CD8-positive, alpha-beta memory T cell (primary cell): ENCODE results near the gene IGIP. TPM values are rescaled to one million over a fixed set of nuclear protein-coding genes. Genes with fewer than 3 reads are reported as not detected.

Experiments
- CTCF ChIA-PET: fragments of 350-600 bp; sonication (Branson Sonifier 250); formaldehyde crosslinking; loops from one replicate; lab custom pipeline; 2021; ENCODE audit warnings: antibody characterized with exemption; lab: Charles Lee
- POLR2A ChIA-PET: fragments of 350-600 bp; sonication (Branson Sonifier 250); formaldehyde crosslinking; loops from one replicate; lab custom pipeline; 2021; ENCODE audit warnings: antibody characterized with exemption; lab: Charles Lee
- DNase-seq, 5 donors: peaks; one replicate each; pipeline versions ENCODE4 v3.0.0 to v3.0.0-alpha.2; 2020 to 2022; ENCODE audit warnings: mixed read lengths in 1 of 5
- H3K27ac ChIP-seq: one replicate; pipeline ENCODE4 v1.7.0; 2013; ENCODE audit warnings: low read depth, mild to moderate bottlenecking, low read length, moderate library complexity
- H3K27me3 ChIP-seq: 2 replicates; pipeline ENCODE4 v1.7.0; 2013; ENCODE audit warnings: low read length, mild to moderate bottlenecking; ENCODE audit not compliant: insufficient read depth, poor library complexity, severe bottlenecking
- H3K36me3 ChIP-seq: 2 replicates; pipeline ENCODE4 v1.7.0; 2013; ENCODE audit warnings: mild to moderate bottlenecking, low read length, moderate library complexity; ENCODE audit not compliant: insufficient read depth
- H3K4me1 ChIP-seq: 2 replicates; pipeline ENCODE4 v1.7.0; 2013; ENCODE audit warnings: mild to moderate bottlenecking, low read length, moderate library complexity; ENCODE audit not compliant: insufficient read depth
- H3K4me3 ChIP-seq: 2 replicates; pipeline ENCODE4 v1.7.0; 2013; ENCODE audit warnings: mild to moderate bottlenecking, low read length
- H3K9me3 ChIP-seq: 2 replicates; pipeline ENCODE4 v1.7.0; 2013; ENCODE audit warnings: mild to moderate bottlenecking, low read length
- H3K27ac Mint-ChIP-seq, 8 donors: one replicate each; pipeline ENCODE4 v1.8.0; 2020 to 2021; ENCODE audit warnings: mixed read lengths in 8 of 8, mild to moderate bottlenecking in 6 of 8, inconsistent platforms in 3 of 8, moderate library complexity in 3 of 8
- H3K27me3 Mint-ChIP-seq, 2 donors: one replicate each; pipeline ENCODE4 v1.8.0; 2020 to 2021; ENCODE audit warnings: mixed read lengths in 2 of 2, mild to moderate bottlenecking in 1 of 2, moderate library complexity in 1 of 2
- H3K36me3 Mint-ChIP-seq, 3 donors: one replicate each; pipeline ENCODE4 v1.8.0; 2020 to 2021; ENCODE audit warnings: mixed read lengths in 3 of 3, inconsistent platforms in 1 of 3, mild to moderate bottlenecking in 1 of 3
- H3K4me1 Mint-ChIP-seq, 3 donors: one replicate each; pipeline ENCODE4 v1.8.0; 2020 to 2021; ENCODE audit warnings: mixed read lengths in 3 of 3, inconsistent platforms in 1 of 3, mild to moderate bottlenecking in 1 of 3
- H3K4me3 Mint-ChIP-seq, 7 donors: one replicate each; pipeline ENCODE4 v1.8.0; 2020 to 2021; ENCODE audit warnings: mixed read lengths in 7 of 7, mild to moderate bottlenecking in 6 of 7, moderate library complexity in 4 of 7, inconsistent platforms in 2 of 7
- H3K9me3 Mint-ChIP-seq, 5 donors: one replicate each; pipeline ENCODE4 v1.8.0; 2020 to 2022; ENCODE audit warnings: mixed read lengths in 5 of 5, mild to moderate bottlenecking in 3 of 5, moderate library complexity in 2 of 5, inconsistent platforms in 1 of 5
- polyA plus RNA-seq: library from polyadenylated mRNA; unstranded; fragments of 300-500 nt; fragmentation: Illumina TruSeq; gene quantifications from one replicate; pipeline ENCODE4 v1.2.3, GENCODE V29; 2021
- total RNA-seq, 2 experiments: library from RNA; stranded (reverse); gene quantifications; one replicate each; pipeline ENCODE4 v1.2.3, GENCODE V29; 2021

The IGIP gene
- total RNA-seq (1 to 10 TPM; 3.7 to 4.1 TPM), polyA plus RNA-seq (0.29 TPM)

GRCh38 chr5:140125637-140126036 lies at the start of gene IGIP:
Gene IGIP, plus strand, starts transcription at chr5:140125937. Its CDS starts 2,540 bp downstream, at chr5:140128477.
- POLR2A ChIA-PET, result no interaction called here

DNA sequence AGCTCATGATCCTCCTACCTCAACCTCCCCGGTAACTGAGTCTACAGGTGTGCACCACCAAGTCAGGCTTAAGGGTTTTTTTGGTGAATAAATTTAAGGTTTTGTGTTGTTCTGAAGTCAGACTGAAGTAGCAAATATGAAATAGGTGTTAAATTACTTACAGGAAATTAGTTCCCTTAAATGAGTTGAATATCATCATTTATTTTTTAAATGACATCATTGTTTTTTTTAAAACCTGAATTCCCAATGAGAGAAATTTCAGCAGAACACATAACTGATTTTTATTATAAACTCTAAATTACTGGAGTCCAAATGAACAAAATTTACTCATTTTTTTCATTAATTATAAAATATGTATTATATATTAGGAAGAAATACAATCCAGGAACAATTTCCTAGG lies 49.6 kb upstream of the IGIP start:
- Histone ChIP-seq H3K27me3 (peaks cover 4% of the 10 kb centered on the region), H3K36me3 (no peaks in the 10 kb centered on the region), H3K4me1 (no peaks in the 10 kb centered on the region), H3K9me3 (no peaks in the 10 kb centered on the region), H3K4me3 (no peak overlapping the region), H3K27ac (no peak overlapping the region)
- Mint-ChIP-seq H3K27ac (no peak overlapping the region), H3K4me1 (no peaks in the 10 kb centered on the region), H3K9me3 (no peaks in the 10 kb centered on the region), H3K4me3 (no peak overlapping the region), H3K27me3 (peaks cover 14 to 36% of the 10 kb centered on the region in 2 donors), H3K36me3 (no peaks in the 10 kb centered on the region)
- POLR2A ChIA-PET, result no interaction called here
- no peak for DNase-seq
- CTCF ChIA-PET, result interaction anchor here (5.7 to 6.9 kb wide), 2 partner anchors 68 to 80 kb away, joined by 76 to 116 read pairs; no protein-coding TSS in a partner anchor

More at GRCh38 chr5:140125637-140126036, at the start of gene IGIP:
- Mint-ChIP-seq H3K27me3 (no peaks in the 10 kb centered on the region), H3K4me1 (peaks cover 34 to 58% (median 49%) of the 10 kb centered on the region in 3 donors), H3K36me3 (no peaks in the 10 kb centered on the region), H3K27ac (no peak within 1 kb of the TSS), H3K9me3 (no peaks in the 10 kb centered on the region), H3K4me3 (no peak within 1 kb of the TSS)
- H3K27ac ChIP-seq, result no peak within 1 kb of the TSS
- H3K9me3 ChIP-seq, result no peaks in the 10 kb centered on the region
- no peak within 1 kb of the TSS for H3K4me3 ChIP-seq
- CTCF ChIA-PET, result interaction anchor here (1.5 kb wide), 1 partner anchor 19 kb away, joined by 6 read pairs; no protein-coding TSS in a partner anchor
- H3K4me1 ChIP-seq, result no peaks in the 10 kb centered on the region
- no peaks in the 10 kb centered on the region for H3K27me3 ChIP-seq
- no peaks in the 10 kb centered on the region for H3K36me3 ChIP-seq
- DNase-seq, result no peak

- H3K4me3 ChIP-seq, result no peak overlapping the region
- Mint-ChIP-seq H3K4me1 (no peaks in the 10 kb centered on the region), H3K27me3 (peaks cover 14 to 36% of the 10 kb centered on the region in 2 donors), H3K4me3 (no peak overlapping the region), H3K36me3 (no peaks in the 10 kb centered on the region), H3K9me3 (no peaks in the 10 kb centered on the region), H3K27ac (no peak overlapping the region)
- DNase-seq, result no peak
- no peaks in the 10 kb centered on the region for H3K36me3 ChIP-seq
- CTCF ChIA-PET, result interaction anchor here (5.7 to 6.9 kb wide), 2 partner anchors 67 to 80 kb away, joined by 76 to 116 read pairs; no protein-coding TSS in a partner anchor
- H3K27ac ChIP-seq, result no peak overlapping the region
- peaks cover 4% of the 10 kb centered on the region for H3K27me3 ChIP-seq
- H3K9me3 ChIP-seq, result no peaks in the 10 kb centered on the region
- H3K4me1 ChIP-seq, result no peaks in the 10 kb centered on the region
- POLR2A ChIA-PET, result no interaction called here
These were observed 48.9 kb upstream of the IGIP start for GRCh38 chr5:140076788-140077187.

- H3K9me3 ChIP-seq, result no peaks in the 10 kb centered on the region
- CTCF ChIA-PET, result no interaction called here
- Mint-ChIP-seq H3K9me3 (no peaks in the 10 kb centered on the region), H3K36me3 (no peaks in the 10 kb centered on the region), H3K4me1 (no peaks in the 10 kb centered on the region), H3K27me3 (peaks cover 7 to 37% of the 10 kb centered on the region in 2 donors), H3K4me3 (no peak overlapping the region), H3K27ac (no peak overlapping the region)
- H3K36me3 ChIP-seq, result no peaks in the 10 kb centered on the region
- H3K4me1 ChIP-seq, result no peaks in the 10 kb centered on the region
- H3K27ac ChIP-seq, result no peak overlapping the region
- POLR2A ChIA-PET, result no interaction called here
- H3K4me3 ChIP-seq, result no peak overlapping the region
- peaks cover 4% of the 10 kb centered on the region for H3K27me3 ChIP-seq
- no peak for DNase-seq
These were observed 42.6 kb upstream of the IGIP start for GRCh38 chr5:140083120-140083519.

DNA sequence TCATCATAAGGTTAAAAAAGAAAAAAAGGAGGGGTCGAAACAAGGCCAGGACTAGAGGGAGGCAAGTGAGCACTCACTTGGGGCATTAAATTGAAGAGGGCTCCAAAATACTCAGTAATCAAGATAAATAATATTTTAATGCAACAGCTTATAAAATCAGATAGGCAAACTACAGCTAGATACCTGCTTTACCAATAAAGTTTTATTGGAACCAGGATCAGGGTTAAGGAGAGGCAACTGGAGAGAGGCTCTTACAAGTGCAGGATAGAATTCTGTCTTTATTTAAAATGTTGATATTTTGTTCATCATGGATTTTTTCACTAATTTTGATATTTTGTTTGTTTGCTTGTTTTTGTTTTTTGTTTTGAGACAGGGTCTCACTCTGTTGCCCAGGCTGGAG lies 42.1 kb upstream of the IGIP start:
- Mint-ChIP-seq H3K27ac (no peak overlapping the region), H3K27me3 (peaks cover 9 to 34% of the 10 kb centered on the region in 2 donors)
- CTCF ChIA-PET, result no interaction called here

GRCh38 chr5:140084541-140084940 lies 41.2 kb upstream of the IGIP start:
- H3K27me3 ChIP-seq, result no peaks in the 10 kb centered on the region
- no peak overlapping the region for H3K27ac ChIP-seq
- POLR2A ChIA-PET, result no interaction called here
- H3K4me1 ChIP-seq, result no peaks in the 10 kb centered on the region
- no peak overlapping the region for H3K27ac Mint-ChIP-seq
- no peaks in the 10 kb centered on the region for H3K9me3 ChIP-seq
- H3K4me3 ChIP-seq, result no peak overlapping the region
- peaks cover 6 to 7% (median 7%) of the 10 kb centered on the region in 5 donors for H3K9me3 Mint-ChIP-seq
- CTCF ChIA-PET, result interaction anchor here (1.4 kb wide), 1 partner anchor 60 kb away, joined by 8 read pairs; no protein-coding TSS in a partner anchor
- no peaks in the 10 kb centered on the region for H3K36me3 ChIP-seq
- H3K4me1 Mint-ChIP-seq, result no peaks in the 10 kb centered on the region
- peaks cover 9 to 31% of the 10 kb centered on the region in 2 donors for H3K27me3 Mint-ChIP-seq
- H3K36me3 Mint-ChIP-seq, result peaks cover 0 to 6% (median 0%) of the 10 kb centered on the region in 3 donors
- no peak for DNase-seq
- H3K4me3 Mint-ChIP-seq, result no peak overlapping the region

More for the DNA sequence above, 42.1 kb upstream of the IGIP start:
- Histone ChIP-seq H3K27ac (no peak overlapping the region), H3K4me3 (no peak overlapping the region), H3K9me3 (no peaks in the 10 kb centered on the region), H3K27me3 (peaks cover 4% of the 10 kb centered on the region), H3K36me3 (no peaks in the 10 kb centered on the region), H3K4me1 (no peaks in the 10 kb centered on the region)
- H3K36me3 Mint-ChIP-seq, result no peaks in the 10 kb centered on the region
- POLR2A ChIA-PET, result no interaction called here
- no peak overlapping the region for H3K4me3 Mint-ChIP-seq
- no peak for DNase-seq
- no peaks in the 10 kb centered on the region for H3K9me3 Mint-ChIP-seq
- no peaks in the 10 kb centered on the region for H3K4me1 Mint-ChIP-seq

DNA sequence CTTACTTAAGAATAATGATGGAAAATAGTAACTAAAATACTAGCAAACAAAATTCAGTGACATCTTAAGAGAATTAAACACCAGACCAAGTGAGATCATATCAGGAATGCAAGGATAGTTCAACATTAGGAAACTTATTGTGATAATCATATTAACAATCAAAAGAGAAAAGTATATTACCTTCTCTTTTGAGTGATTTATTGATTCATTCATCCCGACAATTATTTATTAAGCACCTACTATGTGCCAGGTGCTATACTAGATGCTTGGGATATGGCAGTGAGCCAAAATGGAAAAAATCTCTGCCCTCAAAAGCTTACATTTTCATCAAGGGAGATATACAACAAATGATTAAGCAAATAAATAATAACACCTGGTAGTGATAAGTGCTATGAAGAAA lies 35.5 kb upstream of the IGIP start:
- Mint-ChIP-seq H3K4me1 (no peaks in the 10 kb centered on the region), H3K4me3 (no peak overlapping the region), H3K27me3 (peaks cover 26 to 32% of the 10 kb centered on the region in 2 donors), H3K36me3 (peaks cover 1 to 22% (median 4%) of the 10 kb centered on the region in 3 donors), H3K9me3 (peaks cover 20 to 26% (median 24%) of the 10 kb centered on the region in 5 donors), H3K27ac (no peak overlapping the region)
- ChIA-PET POLR2A (no interaction called here), CTCF (interaction anchor here (1.3 kb wide), 1 partner anchor 54 kb away, joined by 3 read pairs; no protein-coding TSS in a partner anchor)
- H3K4me1 ChIP-seq, result no peaks in the 10 kb centered on the region
- H3K36me3 ChIP-seq, result no peaks in the 10 kb centered on the region
- no peak for DNase-seq
- H3K27me3 ChIP-seq, result no peaks in the 10 kb centered on the region
- H3K9me3 ChIP-seq, result no peaks in the 10 kb centered on the region
- no peak overlapping the region for H3K27ac ChIP-seq
- no peak overlapping the region for H3K4me3 ChIP-seq

DNA sequence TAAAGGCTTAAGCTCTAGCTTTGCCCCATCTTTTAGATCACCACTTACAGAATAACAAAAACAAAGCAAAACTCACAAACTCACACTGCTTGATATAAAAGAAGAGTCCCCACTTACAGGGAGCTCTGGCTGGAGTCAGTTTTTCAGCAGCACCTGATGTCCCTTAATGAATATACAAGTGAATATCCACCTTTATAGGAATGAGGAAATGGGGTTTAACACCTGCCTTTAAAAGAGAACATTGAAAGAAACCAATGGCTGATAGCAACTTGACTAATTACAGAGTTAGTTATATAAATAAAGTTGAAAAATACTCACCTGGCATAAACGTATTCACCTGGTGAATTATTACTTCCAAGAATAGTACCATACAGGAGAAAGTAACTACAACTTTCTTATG lies 32.6 kb upstream of the IGIP start:
- Mint-ChIP-seq H3K9me3 (peaks cover 20 to 26% (median 24%) of the 10 kb centered on the region in 5 donors), H3K36me3 (peaks cover 1 to 22% (median 4%) of the 10 kb centered on the region in 3 donors), H3K4me3 (no peak overlapping the region), H3K27me3 (peaks cover 27 to 29% of the 10 kb centered on the region in 2 donors), H3K27ac (no peak overlapping the region), H3K4me1 (no peaks in the 10 kb centered on the region)
- H3K4me3 ChIP-seq, result no peak overlapping the region
- POLR2A ChIA-PET, result no interaction called here
- no peak overlapping the region for H3K27ac ChIP-seq
- no peaks in the 10 kb centered on the region for H3K9me3 ChIP-seq
- CTCF ChIA-PET, result no interaction called here
- no peak for DNase-seq
- no peaks in the 10 kb centered on the region for H3K27me3 ChIP-seq
- no peaks in the 10 kb centered on the region for H3K4me1 ChIP-seq
- no peaks in the 10 kb centered on the region for H3K36me3 ChIP-seq
